ENCODE data around the gene CRISP3.

DNA sequence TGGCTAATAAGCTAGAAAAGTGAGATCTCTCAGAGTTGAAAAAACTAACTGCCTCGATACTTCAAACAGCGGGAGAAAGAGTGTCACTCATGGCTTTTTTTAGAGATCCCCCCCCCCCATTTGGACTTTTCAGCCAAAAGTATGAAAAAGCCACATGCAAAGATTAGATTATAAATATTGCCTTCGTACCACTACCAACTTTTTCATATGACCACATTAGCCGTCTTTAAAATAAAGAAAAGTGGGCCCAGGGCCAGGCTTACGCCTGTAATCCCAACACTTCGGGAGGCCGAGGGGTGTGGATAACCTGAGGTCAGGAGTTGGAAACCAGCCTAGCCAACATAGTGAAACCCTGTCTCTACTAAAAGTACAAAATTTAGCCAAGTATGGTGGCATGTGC lies 38.5 kb upstream of the CRISP3 start:
- TF ChIP-seq, protein P1, sequence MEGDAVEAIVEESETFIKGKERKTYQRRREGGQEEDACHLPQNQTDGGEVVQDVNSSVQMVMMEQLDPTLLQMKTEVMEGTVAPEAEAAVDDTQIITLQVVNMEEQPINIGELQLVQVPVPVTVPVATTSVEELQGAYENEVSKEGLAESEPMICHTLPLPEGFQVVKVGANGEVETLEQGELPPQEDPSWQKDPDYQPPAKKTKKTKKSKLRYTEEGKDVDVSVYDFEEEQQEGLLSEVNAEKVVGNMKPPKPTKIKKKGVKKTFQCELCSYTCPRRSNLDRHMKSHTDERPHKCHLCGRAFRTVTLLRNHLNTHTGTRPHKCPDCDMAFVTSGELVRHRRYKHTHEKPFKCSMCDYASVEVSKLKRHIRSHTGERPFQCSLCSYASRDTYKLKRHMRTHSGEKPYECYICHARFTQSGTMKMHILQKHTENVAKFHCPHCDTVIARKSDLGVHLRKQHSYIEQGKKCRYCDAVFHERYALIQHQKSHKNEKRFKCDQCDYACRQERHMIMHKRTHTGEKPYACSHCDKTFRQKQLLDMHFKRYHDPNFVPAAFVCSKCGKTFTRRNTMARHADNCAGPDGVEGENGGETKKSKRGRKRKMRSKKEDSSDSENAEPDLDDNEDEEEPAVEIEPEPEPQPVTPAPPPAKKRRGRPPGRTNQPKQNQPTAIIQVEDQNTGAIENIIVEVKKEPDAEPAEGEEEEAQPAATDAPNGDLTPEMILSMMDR (conservative IDR thresholded peaks at IDR 0.05; ENCODE audit: low read depth, low read length), result no peak
- no peak for TF ChIP-seq EZH2phosphoT487 (IDR thresholded peaks at IDR 0.05; ENCODE audit: borderline replicate concordance, low read length)

All from PC-3 (cell line).